ENCODE results near the gene SMIM21.

DNA sequence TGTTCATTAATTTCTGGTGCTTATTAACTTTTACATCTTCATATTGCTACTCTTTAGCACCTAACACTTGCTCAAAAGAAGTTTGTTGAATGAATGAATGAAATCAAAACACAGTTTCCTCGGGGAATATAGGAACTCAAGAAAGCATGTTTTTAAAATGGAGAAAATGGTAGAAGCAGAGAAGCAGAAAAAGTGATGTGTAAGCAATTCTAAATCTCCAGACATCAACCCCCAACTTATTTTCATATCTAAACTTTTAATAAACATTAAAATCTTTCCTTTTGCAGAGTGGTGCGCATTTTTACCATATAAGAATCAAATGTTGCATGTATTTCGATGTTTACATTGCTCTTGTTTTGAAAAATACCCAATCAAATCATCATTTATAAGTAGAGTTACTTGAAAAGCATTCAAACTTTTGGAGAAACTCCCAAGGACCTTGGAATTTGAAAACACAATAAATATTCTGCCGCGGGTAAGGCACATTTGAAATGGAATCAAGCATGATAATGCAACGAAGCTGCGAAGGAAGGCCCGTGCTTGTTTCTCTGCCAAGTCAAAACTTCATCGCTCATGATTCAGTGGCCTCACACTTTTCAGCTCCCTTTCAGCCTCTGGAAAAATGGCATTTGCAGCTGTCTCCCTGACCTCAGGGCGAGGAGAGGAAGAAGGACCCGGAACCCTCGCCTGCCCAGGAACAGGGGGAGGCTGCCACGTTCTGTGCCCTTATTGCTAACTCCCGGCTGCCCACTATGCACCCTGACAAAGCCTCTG, 26.7 kb upstream of the SMIM21 start:
- no peak for TF ChIP-seq ZBTB7A (tag by site-specific recombination; IDR thresholded peaks at IDR 0.05; ENCODE audit: low read depth)
- TF ChIP-seq ZNF2 (tag by site-specific recombination; IDR thresholded peaks at IDR 0.05) = no peak
- TF ChIP-seq, protein P1, sequence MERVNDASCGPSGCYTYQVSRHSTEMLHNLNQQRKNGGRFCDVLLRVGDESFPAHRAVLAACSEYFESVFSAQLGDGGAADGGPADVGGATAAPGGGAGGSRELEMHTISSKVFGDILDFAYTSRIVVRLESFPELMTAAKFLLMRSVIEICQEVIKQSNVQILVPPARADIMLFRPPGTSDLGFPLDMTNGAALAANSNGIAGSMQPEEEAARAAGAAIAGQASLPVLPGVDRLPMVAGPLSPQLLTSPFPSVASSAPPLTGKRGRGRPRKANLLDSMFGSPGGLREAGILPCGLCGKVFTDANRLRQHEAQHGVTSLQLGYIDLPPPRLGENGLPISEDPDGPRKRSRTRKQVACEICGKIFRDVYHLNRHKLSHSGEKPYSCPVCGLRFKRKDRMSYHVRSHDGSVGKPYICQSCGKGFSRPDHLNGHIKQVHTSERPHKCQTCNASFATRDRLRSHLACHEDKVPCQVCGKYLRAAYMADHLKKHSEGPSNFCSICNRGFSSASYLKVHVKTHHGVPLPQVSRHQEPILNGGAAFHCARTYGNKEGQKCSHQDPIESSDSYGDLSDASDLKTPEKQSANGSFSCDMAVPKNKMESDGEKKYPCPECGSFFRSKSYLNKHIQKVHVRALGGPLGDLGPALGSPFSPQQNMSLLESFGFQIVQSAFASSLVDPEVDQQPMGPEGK (tag by site-specific recombination; IDR thresholded peaks at IDR 0.05) = no peak
- TF ChIP-seq, protein P2, sequence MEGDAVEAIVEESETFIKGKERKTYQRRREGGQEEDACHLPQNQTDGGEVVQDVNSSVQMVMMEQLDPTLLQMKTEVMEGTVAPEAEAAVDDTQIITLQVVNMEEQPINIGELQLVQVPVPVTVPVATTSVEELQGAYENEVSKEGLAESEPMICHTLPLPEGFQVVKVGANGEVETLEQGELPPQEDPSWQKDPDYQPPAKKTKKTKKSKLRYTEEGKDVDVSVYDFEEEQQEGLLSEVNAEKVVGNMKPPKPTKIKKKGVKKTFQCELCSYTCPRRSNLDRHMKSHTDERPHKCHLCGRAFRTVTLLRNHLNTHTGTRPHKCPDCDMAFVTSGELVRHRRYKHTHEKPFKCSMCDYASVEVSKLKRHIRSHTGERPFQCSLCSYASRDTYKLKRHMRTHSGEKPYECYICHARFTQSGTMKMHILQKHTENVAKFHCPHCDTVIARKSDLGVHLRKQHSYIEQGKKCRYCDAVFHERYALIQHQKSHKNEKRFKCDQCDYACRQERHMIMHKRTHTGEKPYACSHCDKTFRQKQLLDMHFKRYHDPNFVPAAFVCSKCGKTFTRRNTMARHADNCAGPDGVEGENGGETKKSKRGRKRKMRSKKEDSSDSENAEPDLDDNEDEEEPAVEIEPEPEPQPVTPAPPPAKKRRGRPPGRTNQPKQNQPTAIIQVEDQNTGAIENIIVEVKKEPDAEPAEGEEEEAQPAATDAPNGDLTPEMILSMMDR (tag by site-specific recombination; IDR thresholded peaks at IDR 0.05) = no peak
- TF ChIP-seq, protein P3, sequence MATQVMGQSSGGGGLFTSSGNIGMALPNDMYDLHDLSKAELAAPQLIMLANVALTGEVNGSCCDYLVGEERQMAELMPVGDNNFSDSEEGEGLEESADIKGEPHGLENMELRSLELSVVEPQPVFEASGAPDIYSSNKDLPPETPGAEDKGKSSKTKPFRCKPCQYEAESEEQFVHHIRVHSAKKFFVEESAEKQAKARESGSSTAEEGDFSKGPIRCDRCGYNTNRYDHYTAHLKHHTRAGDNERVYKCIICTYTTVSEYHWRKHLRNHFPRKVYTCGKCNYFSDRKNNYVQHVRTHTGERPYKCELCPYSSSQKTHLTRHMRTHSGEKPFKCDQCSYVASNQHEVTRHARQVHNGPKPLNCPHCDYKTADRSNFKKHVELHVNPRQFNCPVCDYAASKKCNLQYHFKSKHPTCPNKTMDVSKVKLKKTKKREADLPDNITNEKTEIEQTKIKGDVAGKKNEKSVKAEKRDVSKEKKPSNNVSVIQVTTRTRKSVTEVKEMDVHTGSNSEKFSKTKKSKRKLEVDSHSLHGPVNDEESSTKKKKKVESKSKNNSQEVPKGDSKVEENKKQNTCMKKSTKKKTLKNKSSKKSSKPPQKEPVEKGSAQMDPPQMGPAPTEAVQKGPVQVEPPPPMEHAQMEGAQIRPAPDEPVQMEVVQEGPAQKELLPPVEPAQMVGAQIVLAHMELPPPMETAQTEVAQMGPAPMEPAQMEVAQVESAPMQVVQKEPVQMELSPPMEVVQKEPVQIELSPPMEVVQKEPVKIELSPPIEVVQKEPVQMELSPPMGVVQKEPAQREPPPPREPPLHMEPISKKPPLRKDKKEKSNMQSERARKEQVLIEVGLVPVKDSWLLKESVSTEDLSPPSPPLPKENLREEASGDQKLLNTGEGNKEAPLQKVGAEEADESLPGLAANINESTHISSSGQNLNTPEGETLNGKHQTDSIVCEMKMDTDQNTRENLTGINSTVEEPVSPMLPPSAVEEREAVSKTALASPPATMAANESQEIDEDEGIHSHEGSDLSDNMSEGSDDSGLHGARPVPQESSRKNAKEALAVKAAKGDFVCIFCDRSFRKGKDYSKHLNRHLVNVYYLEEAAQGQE (tag by site-specific recombination; IDR thresholded peaks at IDR 0.05) = no peak
- TF ChIP-seq SP2 (tag by site-specific recombination; IDR thresholded peaks at IDR 0.05) = no peak
- TF ChIP-seq, protein P4, sequence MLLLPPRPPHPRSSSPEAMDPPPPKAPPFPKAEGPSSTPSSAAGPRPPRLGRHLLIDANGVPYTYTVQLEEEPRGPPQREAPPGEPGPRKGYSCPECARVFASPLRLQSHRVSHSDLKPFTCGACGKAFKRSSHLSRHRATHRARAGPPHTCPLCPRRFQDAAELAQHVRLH (tag by site-specific recombination; IDR thresholded peaks at IDR 0.05) = no peak
- no peak for TF ChIP-seq ZNF561 (tag by site-specific recombination; IDR thresholded peaks at IDR 0.05; ENCODE audit: borderline replicate concordance)
- no peak for TF ChIP-seq ZNF248 (tag by site-specific recombination; IDR thresholded peaks at IDR 0.05)
